GM12801 (cell line): Measurements from ENCODE around the gene DGKG.

Experiments used
- CTCF ChIP-seq: IDR thresholded peaks from one replicate; pipeline ENCODE4 v1.5.1; 2011; ENCODE audit warnings: control low read depth; ENCODE audit not compliant: insufficient read length; ENCODE audit errors: extremely low read depth

Gene DGKG

GRCh38 chr3:186327912-186328487 is 34.0 kb downstream of the DGKG start:
- TF ChIP-seq CTCF: no peak

GRCh38 chr3:186322761-186323160 is 39.3 kb downstream of the DGKG start:
- TF ChIP-seq CTCF: no peak

- TF ChIP-seq CTCF: no peak
These were observed 40.3 kb downstream of the DGKG start for GRCh38 chr3:186321746-186322145.

GRCh38 chr3:186320862-186321568 is 41.0 kb downstream of the DGKG start:
- no peak for TF ChIP-seq CTCF

- no peak for TF ChIP-seq CTCF
These were observed 42.1 kb downstream of the DGKG start for GRCh38 chr3:186319945-186320344.

- no peak for TF ChIP-seq CTCF
These were observed 43.9 kb downstream of the DGKG start for GRCh38 chr3:186318135-186318534.

- no peak for TF ChIP-seq CTCF
These were observed 44.6 kb downstream of the DGKG start for GRCh38 chr3:186317478-186317877.
